Measurements from ENCODE around the gene UGT2B7. TPM values are rescaled to one million over a fixed set of nuclear protein-coding genes. Genes with fewer than 3 reads are reported as not detected.

Gene UGT2B7
- total and polyA plus RNA-seq, 10 of the 15 experiments (the other 5 are each of a cell fraction or from before 2014, with no cell fraction given) = 0.73 to 2.9 (median 1.2) TPM

DNA sequence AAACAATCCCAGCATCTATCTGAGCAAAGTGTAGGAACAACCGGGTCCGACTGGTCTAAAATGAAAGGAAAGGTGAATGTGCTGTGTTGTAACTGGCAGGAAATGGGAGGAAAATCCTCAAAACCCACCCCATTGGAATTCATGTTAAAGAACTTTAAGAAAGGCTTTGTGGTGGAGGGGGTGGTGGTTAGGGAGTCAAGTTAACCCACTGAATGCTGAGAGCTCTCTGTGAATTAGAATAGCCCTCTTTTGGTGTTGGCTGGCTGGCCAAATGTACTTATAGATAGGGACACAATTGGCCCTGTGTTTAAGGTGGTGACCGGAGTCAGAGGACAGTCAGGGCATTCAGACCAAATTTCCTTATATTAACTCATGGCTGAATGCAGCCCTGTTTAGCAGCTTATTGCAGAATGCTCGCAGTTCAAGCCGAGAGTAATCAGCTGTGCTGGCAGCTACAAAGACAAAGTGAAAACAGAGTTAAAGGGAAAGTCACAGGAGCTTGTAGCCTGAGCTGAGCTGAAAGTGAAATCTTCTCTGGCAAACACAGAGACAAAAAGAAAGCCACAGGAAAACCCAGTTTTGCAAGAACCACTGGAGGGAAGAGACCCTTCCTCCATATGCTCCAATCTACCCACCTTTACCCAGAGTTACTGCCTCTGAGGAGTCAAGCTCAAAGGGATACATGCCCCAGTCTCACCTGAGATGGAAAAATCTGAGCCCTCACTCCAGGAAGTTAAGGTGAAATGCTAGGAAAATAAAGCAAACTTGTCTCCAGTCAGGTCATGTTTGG, 38.5 kb upstream of the UGT2B7 start:
- SMC1A ChIA-PET (ENCODE audit: uncharacterized antibody, unreplicated experiment) = interaction anchor here (0.6 to 5.8 kb wide), 23 partner anchors 9 to 619 kb away, joined by 3 to 40 read pairs (median 4); no protein-coding TSS in a partner anchor
- DNase-seq (ENCODE audit: low read depth, low spot score) (no peak), ATAC-seq (peak; percentile 79), FAIRE-seq (peak; percentile 78)
- H3K9me3 ChIP-seq (replicated peaks; ENCODE audit: control insufficient read depth, insufficient read depth, low read length) = no peaks in the 10 kb centered on the region
- WGBS (ENCODE audit: insufficient coverage, insufficient replicate concordance, low lambda C conversion rate, missing lambda C conversion rate) = 14% methylated on average over 5 of the region's 5 CpGs
- peak overlapping the region; percentile 74 for H3K4me2 ChIP-seq (ENCODE audit: control insufficient read depth, insufficient read depth)
- no peaks in the 10 kb centered on the region for H3K27me3 ChIP-seq (replicated peaks in 1 of 2; ENCODE audit: control insufficient read depth in 2 of 2, insufficient read depth in 2 of 2, low read length in 1 of 2)
- H3K9ac ChIP-seq (ENCODE audit: control insufficient read depth, insufficient read depth, low read length) = peak overlapping the region; percentile 23; the same call in 1 of the 2 replicates
- BruUV-seq (replicated peaks) = no TSS peak
- peak overlapping the region; percentile 13 for H2AFZ ChIP-seq (ENCODE audit: control insufficient read depth, low read depth, low read length)
- H3K4me3 ChIP-seq = peak overlapping the region; percentile 24; the same call in 1 of the 2 replicates
- RAD21 ChIA-PET (ENCODE audit: unreplicated experiment) = interaction anchor here (0.7 to 2.7 kb wide), 18 partner anchors 8 to 559 kb away, joined by 3 to 13 read pairs (median 5); partner anchors contain the start of gene UGT2A3
- intact Hi-C loops (cut with micrococcal nuclease; ENCODE audit: unreplicated experiment) = loop anchor here (1.0 to 10.0 kb wide), 6 partner anchors 64 to 711 kb away; no protein-coding TSS in a partner anchor
- no peaks in the 10 kb centered on the region for H3K79me2 ChIP-seq (ENCODE audit: control insufficient read depth, insufficient read depth, low read length)
- H4K20me1 ChIP-seq (ENCODE audit: control insufficient read depth, insufficient read depth) = no peaks in the 10 kb centered on the region
- peaks cover 4% of the 10 kb centered on the region; the same call in 1 of the 2 replicates for H3K4me1 ChIP-seq (ENCODE audit: control insufficient read depth, insufficient read depth, low read length)
- CTCF ChIA-PET = interaction anchor here (0.8 to 2.0 kb wide), 10 partner anchors 8 to 329 kb away, joined by 3 to 15 read pairs (median 3); no protein-coding TSS in a partner anchor
- in situ Hi-C loops (cut with MboI) = loop anchor here (25.0 kb wide), 1 partner anchor 1629 kb away; the partner anchor contains the start of gene UTP3
- H3K27ac ChIP-seq (ENCODE audit: control insufficient read depth, insufficient read depth) = peak overlapping the region; percentile 61
- H3K36me3 ChIP-seq (ENCODE audit: control insufficient read depth in 2 of 2, insufficient read depth in 2 of 2, low read length in 1 of 2) = no peaks in the 10 kb centered on the region
- POLR2A ChIA-PET = interaction anchor here (0.6 to 3.1 kb wide), 12 partner anchors 9 to 200 kb away, joined by 3 to 18 read pairs (median 4); no protein-coding TSS in a partner anchor
- TF ChIP-seq SRF (IDR thresholded peaks at IDR 0.05; ENCODE audit: low read depth in 2 of 2, low read length in 2 of 2) (no peak), NR2C1 (IDR thresholded peaks at IDR 0.05) (no peak), ZNF274 (IDR thresholded peaks at IDR 0.05; ENCODE audit: insufficient read depth, insufficient read length) (no peak), LARP7 (IDR thresholded peaks at IDR 0.05) (no peak), SMAD1 (IDR thresholded peaks at IDR 0.05; ENCODE audit: low read depth, partially characterized antibody) (no peak), IKZF2 (IDR thresholded peaks at IDR 0.05) (peak; percentile 22 to 37; a peak in 1 of 4 replicates), EED (IDR thresholded peaks at IDR 0.05; ENCODE audit: low read depth) (peak; percentile 47; the same call in 1 of the 2 replicates), JUND (IDR thresholded peaks at IDR 0.05; ENCODE audit: low read depth, low read length) (no peak)
- TF ChIP-seq, protein P1, sequence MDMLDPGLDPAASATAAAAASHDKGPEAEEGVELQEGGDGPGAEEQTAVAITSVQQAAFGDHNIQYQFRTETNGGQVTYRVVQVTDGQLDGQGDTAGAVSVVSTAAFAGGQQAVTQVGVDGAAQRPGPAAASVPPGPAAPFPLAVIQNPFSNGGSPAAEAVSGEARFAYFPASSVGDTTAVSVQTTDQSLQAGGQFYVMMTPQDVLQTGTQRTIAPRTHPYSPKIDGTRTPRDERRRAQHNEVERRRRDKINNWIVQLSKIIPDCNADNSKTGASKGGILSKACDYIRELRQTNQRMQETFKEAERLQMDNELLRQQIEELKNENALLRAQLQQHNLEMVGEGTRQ (IDR thresholded peaks at IDR 0.05; ENCODE audit: borderline replicate concordance, low read depth, low read length) = no peak
- TF ChIP-seq, protein P2, sequence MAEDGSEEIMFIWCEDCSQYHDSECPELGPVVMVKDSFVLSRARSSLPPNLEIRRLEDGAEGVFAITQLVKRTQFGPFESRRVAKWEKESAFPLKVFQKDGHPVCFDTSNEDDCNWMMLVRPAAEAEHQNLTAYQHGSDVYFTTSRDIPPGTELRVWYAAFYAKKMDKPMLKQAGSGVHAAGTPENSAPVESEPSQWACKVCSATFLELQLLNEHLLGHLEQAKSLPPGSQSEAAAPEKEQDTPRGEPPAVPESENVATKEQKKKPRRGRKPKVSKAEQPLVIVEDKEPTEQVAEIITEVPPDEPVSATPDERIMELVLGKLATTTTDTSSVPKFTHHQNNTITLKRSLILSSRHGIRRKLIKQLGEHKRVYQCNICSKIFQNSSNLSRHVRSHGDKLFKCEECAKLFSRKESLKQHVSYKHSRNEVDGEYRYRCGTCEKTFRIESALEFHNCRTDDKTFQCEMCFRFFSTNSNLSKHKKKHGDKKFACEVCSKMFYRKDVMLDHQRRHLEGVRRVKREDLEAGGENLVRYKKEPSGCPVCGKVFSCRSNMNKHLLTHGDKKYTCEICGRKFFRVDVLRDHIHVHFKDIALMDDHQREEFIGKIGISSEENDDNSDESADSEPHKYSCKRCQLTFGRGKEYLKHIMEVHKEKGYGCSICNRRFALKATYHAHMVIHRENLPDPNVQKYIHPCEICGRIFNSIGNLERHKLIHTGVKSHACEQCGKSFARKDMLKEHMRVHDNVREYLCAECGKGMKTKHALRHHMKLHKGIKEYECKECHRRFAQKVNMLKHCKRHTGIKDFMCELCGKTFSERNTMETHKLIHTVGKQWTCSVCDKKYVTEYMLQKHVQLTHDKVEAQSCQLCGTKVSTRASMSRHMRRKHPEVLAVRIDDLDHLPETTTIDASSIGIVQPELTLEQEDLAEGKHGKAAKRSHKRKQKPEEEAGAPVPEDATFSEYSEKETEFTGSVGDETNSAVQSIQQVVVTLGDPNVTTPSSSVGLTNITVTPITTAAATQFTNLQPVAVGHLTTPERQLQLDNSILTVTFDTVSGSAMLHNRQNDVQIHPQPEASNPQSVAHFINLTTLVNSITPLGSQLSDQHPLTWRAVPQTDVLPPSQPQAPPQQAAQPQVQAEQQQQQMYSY (CRISPR knock-in tag; IDR thresholded peaks at IDR 0.05) = no peak
- TF ChIP-seq, protein P3, sequence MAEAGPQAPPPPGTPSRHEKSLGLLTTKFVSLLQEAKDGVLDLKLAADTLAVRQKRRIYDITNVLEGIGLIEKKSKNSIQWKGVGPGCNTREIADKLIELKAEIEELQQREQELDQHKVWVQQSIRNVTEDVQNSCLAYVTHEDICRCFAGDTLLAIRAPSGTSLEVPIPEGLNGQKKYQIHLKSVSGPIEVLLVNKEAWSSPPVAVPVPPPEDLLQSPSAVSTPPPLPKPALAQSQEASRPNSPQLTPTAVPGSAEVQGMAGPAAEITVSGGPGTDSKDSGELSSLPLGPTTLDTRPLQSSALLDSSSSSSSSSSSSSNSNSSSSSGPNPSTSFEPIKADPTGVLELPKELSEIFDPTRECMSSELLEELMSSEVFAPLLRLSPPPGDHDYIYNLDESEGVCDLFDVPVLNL (IDR thresholded peaks at IDR 0.05; ENCODE audit: low read depth, low read length) = no peak
- TF ChIP-seq, protein P4, sequence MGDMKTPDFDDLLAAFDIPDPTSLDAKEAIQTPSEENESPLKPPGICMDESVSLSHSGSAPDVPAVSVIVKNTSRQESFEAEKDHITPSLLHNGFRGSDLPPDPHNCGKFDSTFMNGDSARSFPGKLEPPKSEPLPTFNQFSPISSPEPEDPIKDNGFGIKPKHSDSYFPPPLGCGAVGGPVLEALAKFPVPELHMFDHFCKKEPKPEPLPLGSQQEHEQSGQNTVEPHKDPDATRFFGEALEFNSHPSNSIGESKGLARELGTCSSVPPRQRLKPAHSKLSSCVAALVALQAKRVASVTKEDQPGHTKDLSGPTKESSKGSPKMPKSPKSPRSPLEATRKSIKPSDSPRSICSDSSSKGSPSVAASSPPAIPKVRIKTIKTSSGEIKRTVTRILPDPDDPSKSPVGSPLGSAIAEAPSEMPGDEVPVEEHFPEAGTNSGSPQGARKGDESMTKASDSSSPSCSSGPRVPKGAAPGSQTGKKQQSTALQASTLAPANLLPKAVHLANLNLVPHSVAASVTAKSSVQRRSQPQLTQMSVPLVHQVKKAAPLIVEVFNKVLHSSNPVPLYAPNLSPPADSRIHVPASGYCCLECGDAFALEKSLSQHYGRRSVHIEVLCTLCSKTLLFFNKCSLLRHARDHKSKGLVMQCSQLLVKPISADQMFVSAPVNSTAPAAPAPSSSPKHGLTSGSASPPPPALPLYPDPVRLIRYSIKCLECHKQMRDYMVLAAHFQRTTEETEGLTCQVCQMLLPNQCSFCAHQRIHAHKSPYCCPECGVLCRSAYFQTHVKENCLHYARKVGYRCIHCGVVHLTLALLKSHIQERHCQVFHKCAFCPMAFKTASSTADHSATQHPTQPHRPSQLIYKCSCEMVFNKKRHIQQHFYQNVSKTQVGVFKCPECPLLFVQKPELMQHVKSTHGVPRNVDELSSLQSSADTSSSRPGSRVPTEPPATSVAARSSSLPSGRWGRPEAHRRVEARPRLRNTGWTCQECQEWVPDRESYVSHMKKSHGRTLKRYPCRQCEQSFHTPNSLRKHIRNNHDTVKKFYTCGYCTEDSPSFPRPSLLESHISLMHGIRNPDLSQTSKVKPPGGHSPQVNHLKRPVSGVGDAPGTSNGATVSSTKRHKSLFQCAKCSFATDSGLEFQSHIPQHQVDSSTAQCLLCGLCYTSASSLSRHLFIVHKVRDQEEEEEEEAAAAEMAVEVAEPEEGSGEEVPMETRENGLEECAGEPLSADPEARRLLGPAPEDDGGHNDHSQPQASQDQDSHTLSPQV (IDR thresholded peaks at IDR 0.05) = no peak
